Activated CD8-positive, alpha-beta T cell treated with anti-CD3 and anti-CD28 coated beads for 36 hours (primary cell): ENCODE data around the gene ACTA2. TPM values are rescaled to one million over a fixed set of nuclear protein-coding genes. Genes with fewer than 3 reads are reported as not detected.

ENCODE experiments used
- ATAC-seq: fragments of 200-7000 bp; cut with Tn5 transposase; one replicate; pipeline ENCODE4 v1.10.0; 2021; ENCODE audit warnings: mild to moderate bottlenecking, moderate library complexity
- CTCF ChIA-PET: fragments of 350-600 bp; sonication (Branson Sonifier 250); formaldehyde crosslinking; loops from one replicate; lab custom pipeline; 2021; ENCODE audit warnings: antibody characterized with exemption; lab: Charles Lee
- POLR2A ChIA-PET: fragments of 350-600 bp; sonication (Branson Sonifier 250); formaldehyde crosslinking; loops from one replicate; lab custom pipeline; 2021; ENCODE audit warnings: antibody characterized with exemption; lab: Charles Lee
- DNase-seq: peaks from one replicate; pipeline ENCODE4 v3.0.0-alpha.2; 2020
- H3K27ac Mint-ChIP-seq: one replicate; pipeline ENCODE4 v1.8.0; 2021; ENCODE audit warnings: mild to moderate bottlenecking, mixed read lengths
- H3K27me3 Mint-ChIP-seq: one replicate; pipeline ENCODE4 v1.8.0; 2021; ENCODE audit warnings: mixed read lengths
- H3K36me3 Mint-ChIP-seq: one replicate; pipeline ENCODE4 v1.8.0; 2021; ENCODE audit warnings: low read depth, mixed read lengths
- H3K4me1 Mint-ChIP-seq: one replicate; pipeline ENCODE4 v1.8.0; 2021; ENCODE audit warnings: low read depth, mixed read lengths
- H3K4me3 Mint-ChIP-seq: one replicate; pipeline ENCODE4 v1.8.0; 2021; ENCODE audit warnings: mild to moderate bottlenecking, moderate library complexity, mixed read lengths
- H3K9me3 Mint-ChIP-seq: one replicate; pipeline ENCODE4 v1.8.0; 2021; ENCODE audit warnings: mixed read lengths
- CTCF ChIP-seq: fragments of 200-600 bp; IDR thresholded peaks from one replicate; pipeline ENCODE4 v1.8.0; 2022; ENCODE audit warnings: antibody characterized with exemption, mild to moderate bottlenecking
- intact Hi-C: fragments of 100-400 bp; cut with micrococcal nuclease; formaldehyde crosslinking; loops from one replicate; pipeline ENCODE4 v1.10.0; 2022
- total RNA-seq, 2 experiments: library from RNA; stranded (reverse); gene quantifications; one replicate each; pipeline ENCODE4 v1.2.3, GENCODE V29; 2021

ACTA2 gene
- total RNA-seq, 2 experiments from 2014 or later, result 13.3 to 14.9 TPM

- CTCF ChIA-PET, result interaction anchor here (0.9 to 4.6 kb wide), 7 partner anchors 8 to 228 kb away, joined by 3 to 35 read pairs (median 5); no protein-coding TSS in a partner anchor
- Mint-ChIP-seq H3K4me3 (peak overlapping the region; percentile 86), H3K36me3 (peaks cover 31% of the 10 kb centered on the region), H3K4me1 (peaks cover 49% of the 10 kb centered on the region), H3K9me3 (peaks cover 13% of the 10 kb centered on the region), H3K27me3 (no peaks in the 10 kb centered on the region), H3K27ac (peak overlapping the region; percentile 96)
- DNase-seq (no peak), ATAC-seq (no peak)
- POLR2A ChIA-PET, result interaction anchor here (1.1 to 4.5 kb wide), 7 partner anchors 8 to 163 kb away, joined by 3 to 56 read pairs (median 5); partner anchors contain the start of gene STAMBPL1
- intact Hi-C loops, result loop anchor here (10.0 kb wide), 1 partner anchor 55 kb away; no protein-coding TSS in a partner anchor
- no peak for TF ChIP-seq CTCF
These were observed 36.9 kb upstream of the ACTA2 start for GRCh38 chr10:88989423-88989822.

GRCh38 chr10:88987840-88988239 lies 35.3 kb upstream of the ACTA2 start:
- DNase-seq, result no peak
- peaks cover 45% of the 10 kb centered on the region for H3K4me1 Mint-ChIP-seq
- POLR2A ChIA-PET, result interaction anchor here (0.9 to 1.9 kb wide), 3 partner anchors 9 to 220 kb away, joined by 3 to 4 read pairs (median 3); no protein-coding TSS in a partner anchor
- H3K27ac Mint-ChIP-seq, result peak overlapping the region; percentile 72
- CTCF ChIA-PET, result interaction anchor here (0.8 to 2.7 kb wide), 19 partner anchors 8 to 230 kb away, joined by 3 to 19 read pairs (median 4); partner anchors contain the start of gene CH25H
- ATAC-seq, result no peak
- no peak overlapping the region for H3K4me3 Mint-ChIP-seq
- no peaks in the 10 kb centered on the region for H3K27me3 Mint-ChIP-seq
- peaks cover 28% of the 10 kb centered on the region for H3K36me3 Mint-ChIP-seq
- TF ChIP-seq CTCF, result no peak
- peaks cover 13% of the 10 kb centered on the region for H3K9me3 Mint-ChIP-seq
- intact Hi-C loops, result loop anchor here (10.0 kb wide), 1 partner anchor 53 kb away; no protein-coding TSS in a partner anchor

- Mint-ChIP-seq H3K27ac (peak overlapping the region; percentile 52), H3K4me1 (peaks cover 42% of the 10 kb centered on the region), H3K36me3 (peaks cover 25% of the 10 kb centered on the region), H3K9me3 (peaks cover 13% of the 10 kb centered on the region), H3K27me3 (no peaks in the 10 kb centered on the region), H3K4me3 (no peak overlapping the region)
- intact Hi-C loops, result loop anchor here (10.0 kb wide), 1 partner anchor 52 kb away; no protein-coding TSS in a partner anchor
- ATAC-seq, result no peak
- DNase-seq, result peak; percentile 50
- ChIA-PET CTCF (interaction anchor here (0.8 to 2.7 kb wide), 24 partner anchors 8 to 232 kb away, joined by 3 to 19 read pairs (median 4); partner anchors contain the start of gene CH25H), POLR2A (interaction anchor here (0.9 to 1.9 kb wide), 3 partner anchors 9 to 221 kb away, joined by 3 to 4 read pairs (median 3); no protein-coding TSS in a partner anchor)
- TF ChIP-seq CTCF, result peak; percentile 5
These were observed 34.7 kb upstream of the ACTA2 start for GRCh38 chr10:88987243-88987725.

- peaks cover 13% of the 10 kb centered on the region for H3K9me3 Mint-ChIP-seq
- no peak overlapping the region for H3K4me3 Mint-ChIP-seq
- no peaks in the 10 kb centered on the region for H3K27me3 Mint-ChIP-seq
- DNase-seq, result no peak
- ChIA-PET CTCF (interaction anchor here (0.8 to 2.7 kb wide), 24 partner anchors 8 to 232 kb away, joined by 3 to 19 read pairs (median 4); partner anchors contain the start of gene CH25H), POLR2A (interaction anchor here (0.9 to 1.9 kb wide), 3 partner anchors 10 to 221 kb away, joined by 3 to 4 read pairs (median 3); no protein-coding TSS in a partner anchor)
- ATAC-seq, result no peak
- intact Hi-C loops, result loop anchor here (10.0 kb wide), 1 partner anchor 52 kb away; no protein-coding TSS in a partner anchor
- H3K36me3 Mint-ChIP-seq, result peaks cover 19% of the 10 kb centered on the region
- peak; percentile 51 for TF ChIP-seq CTCF
- H3K4me1 Mint-ChIP-seq, result peaks cover 42% of the 10 kb centered on the region
- H3K27ac Mint-ChIP-seq, result peak overlapping the region; percentile 36
These were observed 34.1 kb upstream of the ACTA2 start for GRCh38 chr10:88986549-88987242.
